Testis (tissue), 2 donors: ENCODE results near the gene KCTD15.

ENCODE experiments used
- POLR2A ChIP-seq: fragments of 450-650 bp; IDR thresholded peaks from one replicate; pipeline ENCODE4 v1.6.1; 2017; ENCODE audit warnings: antibody characterized with exemption, mild to moderate bottlenecking, moderate library complexity
- TF ChIP-seq, protein P1 (sequence below), 3 experiments: fragments of 450-650 bp in 2 of 3; fragments of 200-600 bp in 1 of 3; sonication (generic) in 1 of 3; IDR thresholded peaks; one replicate each; pipeline ENCODE4 v1.5.1; 2016 to 2019; ENCODE audit warnings: antibody characterized with exemption in 3 of 3, mild to moderate bottlenecking in 2 of 3, moderate library complexity in 1 of 3

DNA sequence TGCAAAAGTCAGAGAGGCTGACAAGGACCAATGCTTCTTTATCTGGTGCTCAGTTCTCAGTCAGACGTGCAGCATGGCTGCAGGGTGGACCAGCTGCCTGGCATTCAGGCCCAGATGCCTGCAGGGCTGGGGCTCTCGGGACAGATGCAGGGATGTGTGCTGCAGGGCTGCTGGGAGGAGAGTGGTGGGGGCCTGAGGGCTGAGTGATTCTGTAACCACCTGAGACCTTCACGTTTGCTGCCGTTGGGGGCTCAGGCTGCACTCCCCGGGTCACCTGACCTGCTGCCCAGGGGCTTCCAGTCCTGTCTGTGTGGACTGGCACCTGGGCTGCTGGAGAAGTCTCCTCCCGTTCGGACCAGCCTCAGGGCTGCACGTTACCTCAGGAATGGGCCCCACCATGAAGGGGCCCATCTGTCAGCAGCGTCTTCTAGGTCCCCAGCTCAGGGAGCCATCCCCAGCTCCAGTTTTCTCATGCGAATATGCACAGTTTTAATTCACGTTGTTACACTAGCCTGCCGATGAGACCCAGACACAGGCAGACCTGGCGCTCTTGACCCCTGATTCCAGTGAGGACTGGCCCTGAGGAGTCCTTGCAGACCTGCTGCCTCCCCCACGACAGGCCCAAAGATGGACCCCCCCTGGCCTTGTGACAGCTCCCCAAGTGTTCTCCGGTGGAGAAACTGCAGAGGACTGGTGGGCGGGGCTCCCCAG, 16.9 kb downstream of the KCTD15 start:
- TF ChIP-seq, protein P1, sequence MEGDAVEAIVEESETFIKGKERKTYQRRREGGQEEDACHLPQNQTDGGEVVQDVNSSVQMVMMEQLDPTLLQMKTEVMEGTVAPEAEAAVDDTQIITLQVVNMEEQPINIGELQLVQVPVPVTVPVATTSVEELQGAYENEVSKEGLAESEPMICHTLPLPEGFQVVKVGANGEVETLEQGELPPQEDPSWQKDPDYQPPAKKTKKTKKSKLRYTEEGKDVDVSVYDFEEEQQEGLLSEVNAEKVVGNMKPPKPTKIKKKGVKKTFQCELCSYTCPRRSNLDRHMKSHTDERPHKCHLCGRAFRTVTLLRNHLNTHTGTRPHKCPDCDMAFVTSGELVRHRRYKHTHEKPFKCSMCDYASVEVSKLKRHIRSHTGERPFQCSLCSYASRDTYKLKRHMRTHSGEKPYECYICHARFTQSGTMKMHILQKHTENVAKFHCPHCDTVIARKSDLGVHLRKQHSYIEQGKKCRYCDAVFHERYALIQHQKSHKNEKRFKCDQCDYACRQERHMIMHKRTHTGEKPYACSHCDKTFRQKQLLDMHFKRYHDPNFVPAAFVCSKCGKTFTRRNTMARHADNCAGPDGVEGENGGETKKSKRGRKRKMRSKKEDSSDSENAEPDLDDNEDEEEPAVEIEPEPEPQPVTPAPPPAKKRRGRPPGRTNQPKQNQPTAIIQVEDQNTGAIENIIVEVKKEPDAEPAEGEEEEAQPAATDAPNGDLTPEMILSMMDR (IDR thresholded peaks at IDR 0.05): no peak
- TF ChIP-seq POLR2A: no peak
